NB4 (cell line): ENCODE data around the gene EDC3.
"Not testable (repeated sequence)": the region's sequence is repeated elsewhere in the genome, so short reads cannot be mapped to it uniquely, and the experiment has no call there.

ENCODE experiments used
- DNase-seq: peaks from one replicate; pipeline ENCODE4 v3.0.0; 2010; ENCODE audit warnings: low read depth
- H3K4me3 ChIP-seq: one replicate; pipeline ENCODE4 v1.5.1; 2011; ENCODE audit warnings: mild to moderate bottlenecking, low read depth, low read length, moderate library complexity
- CTCF ChIP-seq: IDR thresholded peaks from one replicate; pipeline ENCODE4 v1.5.1; 2012; ENCODE audit warnings: low read depth, low read length
- MAX ChIP-seq: IDR thresholded peaks from 2 replicates; pipeline ENCODE4 v1.6.1; 2011; ENCODE audit warnings: low read depth, low read length
- MYC ChIP-seq: IDR thresholded peaks from 2 replicates; pipeline ENCODE4 v1.6.1; 2011; ENCODE audit warnings: low read depth, low read length
- POLR2A ChIP-seq: IDR thresholded peaks from 2 replicates; pipeline ENCODE4 v1.6.1; 2011; ENCODE audit warnings: mild to moderate bottlenecking; ENCODE audit not compliant: insufficient read length; ENCODE audit errors: extremely low read depth

Gene EDC3

GRCh38 chr15:74631087-74631385, 64.8 kb downstream of the EDC3 start:
- TF ChIP-seq POLR2A (no peak), MYC (no peak), CTCF (no peak), MAX (no peak)
- no peak for DNase-seq
- H3K4me3 ChIP-seq: no peak overlapping the region

- peak; percentile 56 for DNase-seq
Observed at GRCh38 chr15:74630284-74631086, 65.3 kb downstream of the EDC3 start.

GRCh38 chr15:74629696-74630095, 66.1 kb downstream of the EDC3 start:
- not testable (repeated sequence) for DNase-seq, H3K4me3 ChIP-seq

More at GRCh38 chr15:74630284-74631086, 65.3 kb downstream of the EDC3 start:
- TF ChIP-seq POLR2A (no peak), MAX (0 out of 2 replicates have a peak, but pooled peaks have one; percentile 34), CTCF (peak; percentile 31), MYC (no peak)
- no peak overlapping the region for H3K4me3 ChIP-seq

- TF ChIP-seq CTCF (no peak), MYC (no peak), MAX (no peak), POLR2A (no peak)
- no peak overlapping the region for H3K4me3 ChIP-seq
- DNase-seq: no peak
Observed at GRCh38 chr15:74628949-74629348, 66.9 kb downstream of the EDC3 start.

GRCh38 chr15:74628199-74628598, 67.6 kb downstream of the EDC3 start:
- TF ChIP-seq CTCF (no peak), MYC (no peak), MAX (no peak), POLR2A (no peak)
- no peak overlapping the region for H3K4me3 ChIP-seq
- DNase-seq: no peak

- DNase-seq: no peak
- no peak overlapping the region for H3K4me3 ChIP-seq
- no peak for TF ChIP-seq POLR2A
Observed at GRCh38 chr15:74627766-74628165, 68.1 kb downstream of the EDC3 start.
